Hematopoietic multipotent progenitor cell treated with erythropoietin and hydrocortisone succinate and interleukin-3 and kit ligand, for 17 days (in vitro differentiated cells): ENCODE data around the gene NBEAL1.
"Not testable (repeated sequence)": the region's sequence is repeated elsewhere in the genome, so short reads cannot be mapped to it uniquely, and the experiment has no call there.

Experiments used
- DNase-seq: peaks from one replicate; pipeline ENCODE4 v3.0.0-alpha.2; 2015; ENCODE audit warnings: low spot score

Gene NBEAL1

DNA sequence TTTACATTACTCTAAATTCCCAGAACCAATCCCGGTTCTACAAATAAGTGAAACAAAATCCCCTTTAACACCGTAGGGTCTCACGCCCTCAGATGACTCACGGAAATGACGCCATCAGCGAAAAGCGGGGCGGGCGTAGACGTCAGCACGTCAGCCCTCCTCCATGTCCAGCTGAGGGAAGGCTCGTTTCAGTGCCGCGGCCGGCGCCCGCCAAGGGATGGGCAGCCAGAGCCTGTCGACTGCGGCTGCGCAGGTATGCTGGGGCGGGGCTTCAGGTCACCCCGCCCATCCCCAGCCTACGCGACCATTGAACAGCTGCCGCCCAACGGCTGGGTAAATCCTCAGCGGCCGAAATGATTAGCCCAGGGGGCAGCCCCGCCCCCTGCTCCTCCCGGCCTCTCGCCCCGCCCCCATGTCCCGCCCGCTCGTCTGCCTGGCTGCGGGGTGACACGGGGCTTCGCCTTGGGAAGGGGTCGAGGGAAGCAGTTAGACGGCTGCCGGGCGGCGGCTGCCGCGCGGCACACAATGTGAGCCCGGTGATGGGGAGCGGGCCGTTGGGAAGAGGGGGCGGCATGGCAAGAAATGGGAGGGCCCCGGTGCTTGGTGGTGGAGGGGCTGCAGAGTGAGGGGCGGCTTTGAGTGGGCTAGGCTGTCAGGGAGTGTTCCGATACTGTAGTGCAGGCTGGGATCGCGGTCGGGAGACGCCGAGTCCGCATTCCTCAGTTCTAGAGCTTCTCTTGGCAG lies at the start of gene NBEAL1:
NBEAL1 (plus strand) TSS at position 420 of the 744 bp plus-strand sequence. CDS start 1,510 bp downstream, outside the sequence.
- peak; percentile 98 for DNase-seq

- DNase-seq = peak; percentile 55
Measured at GRCh38 chr2:202965810-202966460, 48.7 kb upstream of the NBEAL1 start.

GRCh38 chr2:202969404-202969803 lies 45.3 kb upstream of the NBEAL1 start:
- not testable (repeated sequence) for DNase-seq

- DNase-seq = no peak
Measured at GRCh38 chr2:202976809-202977208, 37.9 kb upstream of the NBEAL1 start.

- no peak for DNase-seq
Measured at GRCh38 chr2:202982779-202983491, 31.7 kb upstream of the NBEAL1 start.

DNA sequence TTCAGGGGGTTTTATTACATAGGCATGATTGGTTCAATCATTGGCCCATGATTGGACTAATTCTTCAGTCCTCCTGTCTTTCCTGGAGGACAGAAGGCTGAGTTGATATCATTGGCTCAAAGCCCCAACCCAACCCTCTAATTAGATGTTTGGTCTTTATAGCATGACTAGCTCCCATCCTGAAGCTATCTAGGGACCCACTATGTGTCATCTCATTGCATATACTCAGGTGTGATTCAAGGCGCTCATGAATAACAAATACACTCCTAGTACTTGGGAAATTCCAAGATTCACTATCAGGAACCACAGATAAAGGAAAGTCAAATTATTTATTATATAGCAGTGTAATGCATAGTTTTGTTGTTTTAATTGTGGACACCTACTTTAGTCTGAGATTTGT lies 24.9 kb upstream of the NBEAL1 start:
- no peak for DNase-seq

- no peak for DNase-seq
Measured at GRCh38 chr2:202990501-202990900, 24.2 kb upstream of the NBEAL1 start.

GRCh38 chr2:202997113-202997512 lies 17.6 kb upstream of the NBEAL1 start:
- not testable (repeated sequence) for DNase-seq

- no peak for DNase-seq
Measured at GRCh38 chr2:203002054-203002821, 12.4 kb upstream of the NBEAL1 start.

GRCh38 chr2:203003716-203004115 lies 11.0 kb upstream of the NBEAL1 start:
- DNase-seq = no peak

GRCh38 chr2:203016716-203017115 lies 2.0 kb downstream of the NBEAL1 start:
- DNase-seq = no peak

- no peak for DNase-seq
Measured at GRCh38 chr2:203018181-203018580, 3.5 kb downstream of the NBEAL1 start.

GRCh38 chr2:203019142-203019541 lies 4.5 kb downstream of the NBEAL1 start:
- DNase-seq = no peak

GRCh38 chr2:203021991-203022390 lies 7.3 kb downstream of the NBEAL1 start:
- no peak for DNase-seq

- no peak for DNase-seq
Measured at GRCh38 chr2:203022751-203023150, 8.1 kb downstream of the NBEAL1 start.

DNA sequence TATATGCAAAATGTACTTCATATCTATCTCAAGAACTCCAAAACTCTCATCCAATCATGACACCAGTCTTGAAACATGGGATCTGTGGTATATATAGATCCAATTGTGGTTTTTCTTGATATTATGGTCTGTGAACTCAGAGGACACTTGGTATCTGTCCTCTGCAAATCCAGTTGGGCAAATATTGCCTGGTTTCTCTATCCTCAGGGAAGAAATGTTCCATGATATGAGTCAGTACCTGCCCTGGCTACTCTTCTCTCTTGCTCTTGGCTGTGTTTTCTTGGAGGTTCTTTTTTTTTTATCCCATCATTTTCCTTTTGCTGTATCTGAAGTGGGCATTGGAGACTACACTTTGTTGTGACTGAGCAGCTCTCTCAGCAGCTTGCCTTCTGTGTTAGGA lies 10.9 kb downstream of the NBEAL1 start:
- no peak for DNase-seq

DNA sequence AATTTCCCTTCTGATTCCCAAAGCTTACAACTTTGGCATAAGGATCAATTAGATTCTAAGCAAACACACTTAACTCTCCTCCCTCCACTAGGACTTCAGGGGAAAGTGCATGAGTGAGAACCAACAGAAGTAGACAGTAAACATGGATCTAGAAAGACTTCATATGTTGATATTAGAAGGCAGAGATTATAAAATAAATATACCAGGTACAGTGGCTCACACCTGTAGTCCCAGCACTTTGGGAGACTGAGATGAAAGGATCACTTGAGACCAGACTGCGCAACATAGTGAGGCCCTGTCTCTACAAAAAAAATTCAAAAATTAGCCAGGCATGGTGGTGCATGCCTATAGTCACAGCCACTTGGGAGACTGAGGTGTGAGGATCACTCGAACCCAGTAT lies 15.9 kb downstream of the NBEAL1 start:
- no peak for DNase-seq

DNA sequence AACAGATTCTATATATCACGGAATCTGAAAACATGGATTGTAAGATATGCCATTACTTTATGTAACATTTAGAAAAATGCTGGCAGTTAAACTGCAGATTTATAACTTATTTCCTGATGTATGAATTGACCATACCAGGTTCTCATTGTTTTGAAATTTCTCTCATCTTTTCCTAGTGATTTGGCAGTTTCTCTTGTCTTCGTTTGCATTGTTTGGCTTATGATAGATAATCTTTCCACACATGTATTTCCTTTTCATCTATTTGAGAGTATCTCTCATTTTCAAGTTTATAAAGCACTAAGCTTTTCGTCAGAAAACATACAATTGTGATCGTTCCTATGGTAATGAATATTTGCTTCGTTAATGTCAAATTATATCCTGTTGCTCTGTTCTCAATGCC lies 16.3 kb downstream of the NBEAL1 start:
- DNase-seq = no peak

DNA sequence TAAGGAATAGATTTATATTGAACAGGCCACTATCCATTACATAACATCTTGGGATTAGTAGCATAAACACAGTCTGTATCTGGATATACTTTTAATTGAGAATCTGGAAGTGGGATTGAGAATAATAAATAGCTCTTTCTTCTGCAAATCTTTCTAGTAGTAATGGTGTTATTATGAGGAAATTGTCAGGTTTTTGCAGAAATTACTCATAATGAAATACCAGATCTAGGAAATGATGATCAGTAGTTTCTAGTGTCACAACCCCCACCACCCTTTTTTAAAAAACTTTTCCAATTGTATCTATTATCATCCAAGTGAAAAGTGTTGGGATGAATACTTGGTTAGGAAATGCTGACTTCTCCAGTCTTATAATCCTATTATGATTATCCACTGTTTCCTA lies 18.7 kb downstream of the NBEAL1 start:
- DNase-seq = no peak

- no peak for DNase-seq
Measured at GRCh38 chr2:203035879-203036470, 21.3 kb downstream of the NBEAL1 start.

DNA sequence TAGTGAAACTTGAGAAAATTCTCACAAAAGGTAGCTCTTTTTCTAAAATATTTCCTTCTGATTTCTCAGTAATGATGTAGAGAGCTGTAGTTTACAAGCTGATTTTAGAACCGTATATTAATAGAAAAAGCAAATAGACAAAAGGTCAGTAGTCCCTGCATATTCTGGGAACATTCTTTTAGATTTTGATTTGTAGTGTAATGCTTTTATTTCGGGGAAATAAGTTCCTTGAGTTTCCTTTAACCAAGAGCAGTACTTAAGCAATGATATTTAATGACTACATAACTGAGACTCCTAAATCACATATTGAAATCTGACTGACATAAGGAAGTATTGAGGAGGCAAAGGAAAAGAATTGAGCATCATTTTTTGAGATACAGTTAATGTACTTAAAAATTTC lies 22.4 kb downstream of the NBEAL1 start:
- DNase-seq = no peak

- no peak for DNase-seq
Measured at GRCh38 chr2:203038586-203038985, 23.9 kb downstream of the NBEAL1 start.
